ENCODE data around the gene TLK2. TPM values are rescaled to one million over a fixed set of nuclear protein-coding genes. Genes with fewer than 3 reads are reported as not detected.

Gene TLK2
- total RNA-seq, 2 donors from 2014 or later: 49.4 to 68.5 TPM

- Mint-ChIP-seq H3K4me1 (peaks cover 16% of the 10 kb centered on the region), H3K27me3 (peaks cover 32% of the 10 kb centered on the region), H3K4me3 (no peak overlapping the region), H3K36me3 (ENCODE audit: low read depth) (peaks cover 5% of the 10 kb centered on the region), H3K27ac (no peak overlapping the region)
- H3K9me3 ChIP-seq (ENCODE audit: control insufficient read depth, low read length, poor library complexity, severe bottlenecking): no peaks in the 10 kb centered on the region
- no peak for DNase-seq
- ATAC-seq: no peak
Observed at GRCh38 chr17:62625184-62625869, 146.7 kb downstream of the TLK2 start.

DNA sequence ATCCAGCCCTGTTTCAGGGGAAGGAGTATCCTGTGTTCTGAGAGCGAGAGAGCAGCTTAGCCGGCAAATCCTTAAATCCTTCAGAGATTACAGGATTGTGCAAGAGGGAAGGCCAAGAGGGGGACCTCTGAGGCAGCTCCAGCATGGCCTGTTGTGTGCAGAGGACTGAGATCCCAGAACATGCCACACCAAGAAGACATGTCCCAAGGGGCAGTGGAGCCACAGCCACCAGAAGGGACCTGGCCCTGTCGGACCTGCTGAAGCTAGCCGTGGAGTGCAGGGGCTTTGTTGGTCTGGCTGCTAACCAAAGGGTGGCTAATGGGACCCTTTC lies 147.2 kb downstream of the TLK2 start:
- H3K4me1 Mint-ChIP-seq: peaks cover 16% of the 10 kb centered on the region
- ATAC-seq: no peak
- DNase-seq: no peak
- peaks cover 35% of the 10 kb centered on the region for H3K27me3 Mint-ChIP-seq
- H3K27ac Mint-ChIP-seq: no peak overlapping the region
- H3K36me3 Mint-ChIP-seq (ENCODE audit: low read depth): peaks cover 5% of the 10 kb centered on the region
- peak overlapping the region; percentile 59 for H3K4me3 Mint-ChIP-seq
- no peaks in the 10 kb centered on the region for H3K9me3 ChIP-seq (ENCODE audit: control insufficient read depth, low read length, poor library complexity, severe bottlenecking)

DNA sequence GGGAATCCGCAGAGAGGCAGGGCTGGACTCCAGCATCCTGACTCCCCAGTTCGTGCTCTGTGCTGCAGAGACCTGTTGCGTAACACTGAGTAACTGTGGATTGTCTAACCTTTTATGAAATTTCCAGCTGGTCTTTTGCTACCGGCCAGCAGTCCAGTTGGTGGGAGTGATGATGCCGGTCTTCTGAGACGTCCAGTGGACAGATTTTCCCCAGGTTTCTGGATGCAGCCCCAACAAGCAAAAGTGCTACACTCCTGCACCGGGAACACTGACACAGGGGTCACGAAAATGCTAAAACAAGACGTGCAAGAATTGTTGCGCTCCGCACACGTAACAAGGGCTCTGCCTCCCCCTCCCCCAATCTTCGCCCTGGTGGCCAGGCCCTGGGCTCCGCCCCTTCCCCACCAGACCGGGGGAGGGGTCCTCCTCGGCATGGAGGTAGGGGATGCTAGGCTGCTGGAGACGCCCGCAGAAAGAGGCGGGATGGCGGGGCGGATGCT lies 148.1 kb downstream of the TLK2 start:
- ATAC-seq (no peak), DNase-seq (no peak)
- Mint-ChIP-seq H3K36me3 (ENCODE audit: low read depth) (peaks cover 5% of the 10 kb centered on the region), H3K4me3 (peak overlapping the region; percentile 91), H3K27me3 (peaks cover 35% of the 10 kb centered on the region), H3K27ac (no peak overlapping the region), H3K4me1 (peaks cover 16% of the 10 kb centered on the region)
- H3K9me3 ChIP-seq (ENCODE audit: control insufficient read depth, low read length, poor library complexity, severe bottlenecking): no peaks in the 10 kb centered on the region

- ATAC-seq: peak; percentile 26
Observed at GRCh38 chr17:62627219-62627903, 148.7 kb downstream of the TLK2 start, which contains the start of gene MRC2. MRC2 (plus strand) TSS chr17:62627670; CDS start chr17:62627803, 133 bp downstream.

DNA sequence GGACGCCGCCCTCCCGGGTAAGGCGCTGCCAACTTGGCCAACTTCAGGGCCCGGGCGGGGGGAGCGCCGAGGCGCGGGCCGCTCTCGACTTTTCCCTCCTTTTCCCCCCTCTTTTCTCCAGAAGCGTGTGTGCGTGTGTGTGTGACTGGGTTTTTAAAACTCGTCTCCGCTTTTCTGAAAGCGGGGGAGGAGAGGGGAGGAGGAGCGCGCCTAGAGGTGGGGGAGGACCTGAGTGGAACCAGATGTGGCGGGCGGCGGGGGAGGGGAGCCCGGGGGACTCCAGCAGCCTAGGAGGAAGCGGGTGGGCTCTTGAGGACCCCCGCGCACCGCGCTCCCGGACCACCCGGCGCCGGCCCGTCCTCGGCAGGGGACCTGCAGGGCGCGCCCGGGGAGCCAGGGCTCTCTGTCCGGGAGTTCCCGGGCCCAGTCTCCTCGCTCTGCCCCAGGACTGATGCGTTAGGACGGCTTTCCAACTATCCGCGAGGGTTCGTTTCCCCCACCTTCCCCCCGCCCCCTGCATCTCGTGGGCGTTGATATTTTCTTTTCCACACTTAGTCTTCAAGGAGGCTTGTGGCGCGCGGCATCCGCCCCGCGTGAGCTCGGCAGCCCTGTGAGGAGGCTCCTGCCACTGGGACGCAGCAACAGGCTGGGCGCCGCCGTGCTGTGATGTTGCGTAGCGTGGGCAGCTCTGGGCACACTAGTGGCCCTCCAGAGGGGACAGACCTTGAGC lies 149.4 kb downstream of the TLK2 start:
- H3K9me3 ChIP-seq (ENCODE audit: control insufficient read depth, low read length, poor library complexity, severe bottlenecking): no peaks in the 10 kb centered on the region
- Mint-ChIP-seq H3K4me1 (peaks cover 16% of the 10 kb centered on the region), H3K36me3 (ENCODE audit: low read depth) (peaks cover 4% of the 10 kb centered on the region), H3K27me3 (peaks cover 41% of the 10 kb centered on the region), H3K4me3 (peak overlapping the region; percentile 91), H3K27ac (no peak overlapping the region)
- peak; percentile 52 for ATAC-seq
- DNase-seq: no peak

More at GRCh38 chr17:62627219-62627903, 148.7 kb downstream of the TLK2 start, which contains the start of gene MRC2:
- H3K27me3 Mint-ChIP-seq: peaks cover 37% of the 10 kb centered on the region
- no peak within 1 kb of the TSS for H3K27ac Mint-ChIP-seq
- H3K4me1 Mint-ChIP-seq: peaks cover 16% of the 10 kb centered on the region
- DNase-seq: no peak
- H3K9me3 ChIP-seq (ENCODE audit: control insufficient read depth, low read length, poor library complexity, severe bottlenecking): no peaks in the 10 kb centered on the region
- peaks cover 5% of the 10 kb centered on the region for H3K36me3 Mint-ChIP-seq (ENCODE audit: low read depth)
- peak within 1 kb of the TSS; percentile 91 for H3K4me3 Mint-ChIP-seq

DNA sequence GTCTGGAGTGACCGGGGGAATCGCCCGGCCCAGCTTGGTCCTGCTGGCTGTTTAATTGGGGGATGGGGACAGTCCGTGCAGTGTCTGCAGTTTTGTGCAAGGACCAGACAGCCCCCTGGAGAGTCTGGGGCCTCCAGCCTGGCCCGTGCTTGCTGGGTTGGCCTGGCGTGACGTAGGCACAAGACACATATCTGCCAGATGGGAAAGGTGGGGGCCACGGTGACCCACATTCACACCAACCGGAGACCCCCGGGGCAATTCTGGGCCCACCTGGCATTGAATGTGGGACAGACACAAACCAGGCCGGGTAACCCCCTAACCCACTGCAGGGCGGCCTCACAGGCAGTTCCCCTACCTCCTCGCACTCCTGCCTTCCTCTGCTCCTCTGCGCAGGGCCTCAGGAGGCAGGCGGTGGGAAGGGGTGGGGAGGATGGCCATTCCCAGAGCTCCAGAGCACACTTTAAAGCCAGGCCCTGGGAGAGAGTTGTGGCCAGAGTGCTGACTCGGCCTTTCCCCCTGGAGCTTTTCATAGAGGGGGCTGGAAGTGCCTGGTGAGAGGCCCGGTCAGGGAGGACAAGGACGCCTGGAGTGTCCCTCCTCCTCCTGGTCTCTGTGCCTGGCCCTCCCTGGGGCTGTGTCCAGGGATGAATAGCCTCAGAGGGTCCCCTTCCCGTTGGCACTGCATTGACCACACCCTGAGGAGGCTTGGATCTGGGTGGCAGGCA lies 150.4 kb downstream of the TLK2 start:
- H3K9me3 ChIP-seq (ENCODE audit: control insufficient read depth, low read length, poor library complexity, severe bottlenecking): no peaks in the 10 kb centered on the region
- Mint-ChIP-seq H3K4me1 (peaks cover 16% of the 10 kb centered on the region), H3K27me3 (peaks cover 41% of the 10 kb centered on the region), H3K36me3 (ENCODE audit: low read depth) (peaks cover 4% of the 10 kb centered on the region), H3K27ac (no peak overlapping the region), H3K4me3 (peak overlapping the region; percentile 91)
- ATAC-seq (no peak), DNase-seq (no peak)

- ATAC-seq (no peak), DNase-seq (no peak)
- H3K4me3 Mint-ChIP-seq: no peak overlapping the region
- no peak overlapping the region for H3K27ac Mint-ChIP-seq
- H3K27me3 Mint-ChIP-seq: peaks cover 41% of the 10 kb centered on the region
- peaks cover 4% of the 10 kb centered on the region for H3K36me3 Mint-ChIP-seq (ENCODE audit: low read depth)
- H3K4me1 Mint-ChIP-seq: peaks cover 16% of the 10 kb centered on the region
- H3K9me3 ChIP-seq (ENCODE audit: control insufficient read depth, low read length, poor library complexity, severe bottlenecking): no peaks in the 10 kb centered on the region
Observed at GRCh38 chr17:62629556-62630364, 151.1 kb downstream of the TLK2 start.

DNA sequence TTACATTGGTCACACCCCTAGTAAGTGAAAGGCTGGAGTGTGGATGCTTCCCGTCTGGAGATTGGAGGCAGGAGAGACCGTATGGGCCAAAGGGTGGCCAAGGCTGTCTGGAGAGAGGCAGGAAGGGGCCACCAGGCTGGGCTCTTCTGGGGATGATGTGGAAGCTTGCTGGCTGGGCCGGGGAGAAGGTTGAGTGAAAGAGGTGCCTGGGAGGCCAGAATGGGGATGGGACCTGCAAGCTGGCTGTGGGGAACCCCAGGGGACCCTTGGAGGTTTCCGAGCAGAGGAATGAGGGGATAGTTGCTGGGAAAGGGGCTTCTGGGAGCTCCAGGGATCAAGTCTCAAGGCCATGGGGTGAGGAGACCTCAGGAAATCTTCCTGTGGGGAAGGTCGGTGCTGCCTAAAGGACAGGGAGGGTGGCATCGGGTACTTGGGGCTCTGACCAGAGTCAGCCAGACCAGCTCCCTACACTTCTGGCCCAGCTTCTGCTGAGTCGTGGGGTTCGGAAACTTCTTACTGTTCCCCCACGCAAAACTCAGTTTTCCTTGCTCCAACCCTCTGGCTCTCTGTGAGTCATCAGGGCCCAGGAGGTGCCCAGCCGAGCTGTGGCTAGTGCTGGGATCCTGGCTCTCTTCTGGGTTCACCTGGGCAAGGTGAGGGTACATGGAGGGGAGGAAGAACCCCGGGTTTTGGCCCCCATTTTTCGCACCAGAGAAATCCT lies 151.9 kb downstream of the TLK2 start:
- Mint-ChIP-seq H3K4me3 (no peak overlapping the region), H3K4me1 (peaks cover 16% of the 10 kb centered on the region), H3K27ac (no peak overlapping the region), H3K27me3 (peaks cover 40% of the 10 kb centered on the region), H3K36me3 (ENCODE audit: low read depth) (peaks cover 4% of the 10 kb centered on the region)
- no peaks in the 10 kb centered on the region for H3K9me3 ChIP-seq (ENCODE audit: control insufficient read depth, low read length, poor library complexity, severe bottlenecking)
- DNase-seq (no peak), ATAC-seq (no peak)

DNA sequence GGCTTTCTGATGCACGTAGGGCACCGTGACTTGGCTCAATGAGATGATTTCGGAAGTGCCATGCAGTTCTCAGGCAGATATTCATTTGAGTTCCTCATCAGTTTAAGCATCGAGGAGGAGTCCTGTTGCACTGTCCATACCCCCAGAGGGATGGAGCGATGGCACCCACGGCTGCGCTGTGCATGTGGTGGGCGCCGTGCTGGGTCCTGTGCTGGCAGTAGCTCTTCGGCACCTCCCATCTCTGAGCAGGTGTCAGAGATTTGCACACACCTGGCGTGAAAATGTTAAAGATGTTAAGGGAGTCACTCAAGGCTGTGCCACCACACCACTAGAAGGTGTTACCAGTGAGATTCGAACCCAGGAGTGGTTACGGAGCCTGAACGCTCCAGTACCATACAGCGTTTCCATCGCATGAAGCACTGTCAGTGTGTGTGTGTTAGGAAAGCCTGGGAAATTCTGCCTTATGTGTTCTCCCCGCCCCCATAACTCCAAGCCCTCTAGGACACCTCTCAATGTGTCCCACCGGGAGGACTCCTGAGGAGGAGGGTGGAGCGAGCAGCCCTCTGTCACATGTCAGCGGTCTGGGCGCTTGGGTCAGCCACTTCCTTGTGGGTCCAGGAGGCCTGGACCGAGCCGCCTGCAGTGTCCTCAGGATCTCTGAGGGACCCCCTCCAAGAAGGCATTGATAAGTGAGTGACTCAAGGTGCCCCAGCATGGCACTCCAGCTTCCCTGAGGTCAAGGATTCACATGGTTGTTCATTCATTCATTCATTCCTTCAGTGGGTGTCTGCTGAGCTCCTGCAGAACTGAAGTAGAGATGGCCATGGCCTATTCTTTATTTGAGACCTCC lies 152.7 kb downstream of the TLK2 start:
- ATAC-seq (no peak), DNase-seq (no peak)
- peaks cover 14% of the 10 kb centered on the region for H3K4me1 Mint-ChIP-seq
- peaks cover 4% of the 10 kb centered on the region for H3K36me3 Mint-ChIP-seq (ENCODE audit: low read depth)
- peaks cover 32% of the 10 kb centered on the region for H3K27me3 Mint-ChIP-seq
- H3K9me3 ChIP-seq (ENCODE audit: control insufficient read depth, low read length, poor library complexity, severe bottlenecking): no peaks in the 10 kb centered on the region
- H3K4me3 Mint-ChIP-seq: no peak overlapping the region
- H3K27ac Mint-ChIP-seq: no peak overlapping the region

GRCh38 chr17:62631936-62632924 lies 153.6 kb downstream of the TLK2 start:
- no peaks in the 10 kb centered on the region for H3K9me3 ChIP-seq (ENCODE audit: control insufficient read depth, low read length, poor library complexity, severe bottlenecking)
- H3K27me3 Mint-ChIP-seq: peaks cover 27% of the 10 kb centered on the region
- ATAC-seq (no peak), DNase-seq (no peak)
- H3K36me3 Mint-ChIP-seq (ENCODE audit: low read depth): peaks cover 4% of the 10 kb centered on the region
- peaks cover 12% of the 10 kb centered on the region for H3K4me1 Mint-ChIP-seq
- no peak overlapping the region for H3K4me3 Mint-ChIP-seq
- H3K27ac Mint-ChIP-seq: peak overlapping the region; percentile 34
